K562 (cell line): ENCODE data around the gene RAB9B. TPM values are rescaled to one million over a fixed set of nuclear protein-coding genes. Genes with fewer than 3 reads are reported as not detected.

Experiments
- ATAC-seq: fragments of 200-7000 bp; cut with Tn5 transposase; 3 replicates; pipeline ENCODE4 v1.9.1; 2020; ENCODE audit warnings: moderate library complexity
- BruUV-seq: library from RNA; stranded (reverse); fragments of 400-500 nt; replicated peaks from 2 replicates; lab custom pipeline; 2021; lab: Mats Ljungman, UMichigan
- CTCF ChIA-PET: fragments of 300-600 bp; formaldehyde crosslinking; extraction: SDS; loops from one replicate; lab custom pipeline; 2021; ENCODE audit warnings: low intra/inter-chr PET ratio; lab: Yijun Ruan, JAX
- POLR2A ChIA-PET: fragments of 300-600, 350-650 bp; sonication (Branson Sonifier 250); formaldehyde crosslinking; extraction: SDS; loops from one replicate; lab custom pipeline; 2021; ENCODE audit warnings: antibody characterized with exemption, inconsistent platforms; lab: Yijun Ruan, JAX
- DNase-seq, 4 experiments: peaks; one replicate each; pipeline versions ENCODE4 v3.0.0 to v3.0.0-alpha.2; 2011 to 2018; ENCODE audit warnings: low spot score in 3 of 4, mixed read lengths in 3 of 4; ENCODE audit errors: extremely low read depth in 1 of 4
- FAIRE-seq: peaks from 2 replicates; lab custom pipeline; 2011; peaks lifted over from hg19 to GRCh38; lab: Jason Lieb, UNC
- H2AFZ ChIP-seq: 2 replicates; pipeline ENCODE4 v1.6.0; 2011; ENCODE audit warnings: low read depth, low read length, control low read depth, inconsistent platforms
- H3K27ac ChIP-seq: fragments of 200-600 bp; 3 replicates; pipeline ENCODE4 v1.8.0; 2011; ENCODE audit warnings: low read depth, mild to moderate bottlenecking, control low read depth, inconsistent platforms, low read length, moderate library complexity, mixed read lengths; ENCODE audit errors: extremely low read depth
- H3K27me3 ChIP-seq, 2 experiments: fragments of 300-600 bp in 1 of 2; 2 replicates in 1 of 2; 3 replicates in 1 of 2; pipeline versions ENCODE4 v1.6.0 to v1.8.0; 2011; ENCODE audit warnings: inconsistent platforms in 2 of 2, low read length in 2 of 2, mild to moderate bottlenecking in 1 of 2, mixed read lengths in 1 of 2, moderate library complexity in 1 of 2; ENCODE audit not compliant: control insufficient read depth in 2 of 2, insufficient read depth in 2 of 2
- H3K36me3 ChIP-seq: fragments of 300-600 bp; 3 replicates; pipeline ENCODE4 v1.8.0; 2011; ENCODE audit warnings: mild to moderate bottlenecking, low read length, inconsistent platforms; ENCODE audit not compliant: control insufficient read depth, insufficient read depth
- H3K4me1 ChIP-seq, 2 experiments: fragments of 200-600 bp in 1 of 2; replicated peaks in 1 of 2; 2 replicates in 1 of 2; 3 replicates in 1 of 2; pipeline versions ENCODE4 v1.5.1 to v1.8.0; 2011; ENCODE audit warnings: inconsistent platforms in 2 of 2, low read length in 2 of 2, mild to moderate bottlenecking in 1 of 2, mixed read lengths in 1 of 2, moderate library complexity in 1 of 2; ENCODE audit not compliant: control insufficient read depth in 2 of 2, insufficient read depth in 2 of 2
- H3K4me2 ChIP-seq: 2 replicates; pipeline ENCODE4 v1.6.1; 2011; ENCODE audit warnings: low read length, control low read depth, inconsistent platforms, mixed read lengths; ENCODE audit not compliant: insufficient read depth
- H3K4me3 ChIP-seq: fragments of 200-600 bp; sonication (generic), shearing (Covaris generic); 2 replicates; pipeline ENCODE4 v1.5.1; 2016; ENCODE audit warnings: control low read depth, inconsistent platforms
- H3K79me2 ChIP-seq: fragments of 200-600 bp; 3 replicates; pipeline ENCODE4 v1.8.0; 2011; ENCODE audit warnings: low read length, inconsistent platforms; ENCODE audit not compliant: control insufficient read depth, insufficient read depth
- H3K9ac ChIP-seq, 2 experiments: 2 replicates each; pipeline versions ENCODE4 v1.6.0 to v1.6.1; 2011; ENCODE audit warnings: low read depth in 2 of 2, low read length in 2 of 2, control low read depth in 1 of 2, inconsistent platforms in 1 of 2, mild to moderate bottlenecking in 1 of 2, mixed read lengths in 1 of 2; ENCODE audit not compliant: insufficient read depth in 1 of 2
- H3K9me1 ChIP-seq: one replicate; pipeline ENCODE4 v1.6.0; 2011; ENCODE audit warnings: inconsistent platforms, mild to moderate bottlenecking, low read length, moderate library complexity; ENCODE audit not compliant: control insufficient read depth, insufficient read depth
- H3K9me3 ChIP-seq: replicated peaks from 2 replicates; pipeline ENCODE4 v1.5.1; 2011; ENCODE audit warnings: low read depth, low read length, inconsistent platforms; ENCODE audit not compliant: control insufficient read depth, insufficient read depth
- H4K20me1 ChIP-seq: replicated peaks from 2 replicates; pipeline ENCODE4 v1.6.1; 2011; ENCODE audit warnings: low read length, inconsistent platforms, mixed read lengths; ENCODE audit not compliant: control insufficient read depth, insufficient read depth
- CBX8 ChIP-seq: fragments of 200-600 bp; sonication (generic); IDR thresholded peaks from 2 replicates; pipeline ENCODE4 v1.6.1; 2012; ENCODE audit warnings: borderline replicate concordance, mixed run types, low read depth, mild to moderate bottlenecking, moderate library complexity, mixed read lengths, low read length, control low read depth, inconsistent platforms; ENCODE audit not compliant: poor library complexity, severe bottlenecking; ENCODE audit errors: extremely low read depth
- EP300 ChIP-seq: IDR thresholded peaks from 2 replicates; pipeline ENCODE4 v1.6.1; 2012; ENCODE audit warnings: low read length, improper control_type of control experiment
- HDAC1 ChIP-seq, 2 experiments: fragments of 450-650 bp; IDR thresholded peaks; 2 replicates each; pipeline ENCODE4 v1.6.1; 2016 to 2017; ENCODE audit warnings: inconsistent platforms in 1 of 2, mild to moderate bottlenecking in 1 of 2, moderate library complexity in 1 of 2
- MBD1 ChIP-seq: fragments of 250-450 bp; sonication (Bioruptor Pico); IDR thresholded peaks from 2 replicates; pipeline ENCODE4 v1.8.0; 2022; ENCODE audit warnings: inconsistent platforms
- NELFE ChIP-seq: IDR thresholded peaks from 2 replicates; pipeline ENCODE4 v1.6.1; 2011; ENCODE audit warnings: mild to moderate bottlenecking; ENCODE audit not compliant: insufficient read depth, insufficient read length
- NFIX ChIP-seq: fragments of 250-450 bp; sonication (Bioruptor Pico); IDR thresholded peaks from 2 replicates; pipeline ENCODE4 v1.4.0; 2020; ENCODE audit warnings: low read depth, mild to moderate bottlenecking, moderate library complexity
- NR4A1 ChIP-seq, 2 experiments: fragments of 250-450 bp in 1 of 2; fragments of 450-650 bp in 1 of 2; sonication (Bioruptor Pico) in 1 of 2; IDR thresholded peaks; 2 replicates each; pipeline versions ENCODE4 v1.4.0 to v1.6.1; 2016 to 2020; ENCODE audit warnings: mild to moderate bottlenecking in 2 of 2, missing compliant biosample characterization in 1 of 2, missing genetic modification characterization in 1 of 2, moderate library complexity in 1 of 2
- UBTF ChIP-seq, 2 experiments: IDR thresholded peaks; 2 replicates each; pipeline ENCODE4 v1.6.1; 2012; ENCODE audit warnings: improper control_type of control experiment in 2 of 2, low read depth in 2 of 2, low read length in 2 of 2, borderline replicate concordance in 1 of 2
- ZBTB8A ChIP-seq: fragments of 450-650 bp; IDR thresholded peaks from 2 replicates; pipeline ENCODE4 v1.6.1; 2018; ENCODE audit warnings: mild to moderate bottlenecking, moderate library complexity; ENCODE audit not compliant: partially characterized antibody
- WGBS: fragments of 100-300 bp; shearing (Covaris generic); methylation state at CpG from one replicate; pipeline ENCODE4 v1.1.6; 2016; ENCODE audit warnings: low coverage, mixed read lengths; ENCODE audit not compliant: insufficient coverage; ENCODE audit errors: missing lambda C conversion rate; 5-methylcytosine and 5-hydroxymethylcytosine counted together
- in situ Hi-C: fragments of 300-500 bp; cut with MboI; formaldehyde crosslinking; loops from 4 replicates; pipeline ENCODE4 v1.15.0; 2018; ENCODE audit warnings: inconsistent platforms, mixed read lengths
- intact Hi-C: fragments of 100-400 bp; cut with micrococcal nuclease; formaldehyde crosslinking; loops from 2 replicates; pipeline ENCODE4 v1.14.2; 2022
- polyA plus RNA-seq, 8 experiments: library from polyadenylated mRNA; depleted of rRNA in 4 of 8; stranded (reverse) in 5 of 8; unstranded in 3 of 8; fragments of >200 nt; fragmentation: Nextera tagmentation in 2 of 8; fragmentation: Illumina TruSeq in 1 of 8; extraction: Ambion mirVana in 2 of 8; extraction: Trizol in 1 of 8; gene quantifications; 2 replicates each; pipeline versions ENCODE4 v1.2.1 to v1.2.3, GENCODE V29; 2011 to 2014; ENCODE audit warnings: inconsistent platforms in 1 of 8, missing spikeins in 1 of 8
- total RNA-seq, 7 experiments: library from RNA; depleted of rRNA in 6 of 7; stranded (reverse); fragments of >200 nt in 6 of 7; fragmentation: Illumina TruSeq in 2 of 7; extraction: Trizol in 2 of 7; gene quantifications; 2 replicates each; pipeline versions ENCODE4 v1.2.1 to v1.2.3, GENCODE V29; 2011 to 2021; ENCODE audit warnings: low replicate concordance in 1 of 7

Gene RAB9B
- total and polyA plus RNA-seq, 9 of the 15 experiments (the other 6 are each of a cell fraction or from before 2014, with no cell fraction given) = 0.03 to 0.05 (median 0.04) TPM; not detected in 6

GRCh38 chrX:103825881-103826280 is 6.2 kb downstream of the RAB9B start:
- in situ Hi-C loops (no loop called here), intact Hi-C loops (no loop called here)
- H4K20me1 ChIP-seq = no peaks in the 10 kb centered on the region
- no peaks in the 10 kb centered on the region for H3K9me3 ChIP-seq
- no peaks in the 10 kb centered on the region for H3K36me3 ChIP-seq
- FAIRE-seq (no peak), ATAC-seq (no peak), DNase-seq (no peak)
- no TSS peak for BruUV-seq
- H3K4me3 ChIP-seq = no peak overlapping the region
- no peak overlapping the region for H3K27ac ChIP-seq
- H3K79me2 ChIP-seq = no peaks in the 10 kb centered on the region
- H2AFZ ChIP-seq = no peak overlapping the region
- ChIA-PET CTCF (no interaction called here), POLR2A (no interaction called here)
- H3K9me1 ChIP-seq = no peaks in the 10 kb centered on the region
- H3K9ac ChIP-seq = no peak overlapping the region
- WGBS = 0% methylated on average over 1 of the region's 1 CpG
- peaks cover 2 to 5% of the 10 kb centered on the region in 2 experiments; a peak in 3 of 5 replicates for H3K27me3 ChIP-seq
- no peaks in the 10 kb centered on the region for H3K4me1 ChIP-seq
- TF ChIP-seq NR4A1 (CRISPR knock-in tag; IDR thresholded peaks at IDR 0.05) = no peak
- TF ChIP-seq NR4A1 (tag; IDR thresholded peaks at IDR 0.05) = no peak
- TF ChIP-seq EP300 = no peak
- TF ChIP-seq CBX8 = no peak
- no peak for TF ChIP-seq UBTF (IDR thresholded peaks at IDR 0.05; ENCODE audit: borderline replicate concordance in 1 of 2, low read depth in 2 of 2, low read length in 2 of 2)
- TF ChIP-seq NELFE = no peak
- no peak for TF ChIP-seq NFIX (CRISPR knock-in tag)
- TF ChIP-seq ZBTB8A = no peak
- no peak for TF ChIP-seq HDAC1 (IDR thresholded peaks at IDR 0.05)
- TF ChIP-seq MBD1 = no peak
- H3K4me2 ChIP-seq = no peak overlapping the region
